GM23338 (cell line): Measurements from ENCODE around the gene DLX4. TPM values are rescaled to one million over a fixed set of nuclear protein-coding genes. Genes with fewer than 3 reads are reported as not detected.

Source experiments
- ATAC-seq: fragments of 200-7000 bp; cut with Tn5 transposase; 3 replicates; pipeline ENCODE4 v1.9.1; 2020
- DNase-seq: peaks from one replicate; pipeline ENCODE4 v3.0.0-alpha.2; 2015; ENCODE audit warnings: low spot score
- H2AFZ ChIP-seq: fragments of 200-600 bp; sonication (generic); 2 replicates; pipeline ENCODE4 v1.8.0; 2016; ENCODE audit warnings: antibody characterized with exemption, mild to moderate bottlenecking, moderate library complexity
- H3F3A ChIP-seq: fragments of 200-600 bp; sonication (generic); replicated peaks from 2 replicates; pipeline ENCODE4 v1.8.0; 2017; ENCODE audit warnings: antibody characterized with exemption, mixed run types, low read depth
- H3K27ac ChIP-seq: fragments of 200-600 bp; sonication (generic); 2 replicates; pipeline ENCODE4 v1.6.1; 2016; ENCODE audit warnings: low read depth
- H3K27me3 ChIP-seq: fragments of 200-600 bp; sonication (generic); 2 replicates; pipeline ENCODE4 v1.8.0; 2016; ENCODE audit warnings: mild to moderate bottlenecking, mixed run types, moderate library complexity; ENCODE audit not compliant: insufficient read depth
- H3K36me3 ChIP-seq: fragments of 200-600 bp; sonication (generic); 2 replicates; pipeline ENCODE4 v1.8.0; 2016; ENCODE audit warnings: mild to moderate bottlenecking; ENCODE audit not compliant: insufficient read depth
- H3K4me1 ChIP-seq: fragments of 200-600 bp; sonication (generic); 2 replicates; pipeline ENCODE4 v1.8.0; 2016; ENCODE audit warnings: mild to moderate bottlenecking, moderate library complexity; ENCODE audit not compliant: insufficient read depth
- H3K4me2 ChIP-seq: fragments of 200-600 bp; sonication (generic); 2 replicates; pipeline ENCODE4 v1.7.1; 2017; ENCODE audit warnings: mixed run types
- H3K4me3 ChIP-seq: fragments of 200-600 bp; sonication (generic); 2 replicates; pipeline ENCODE4 v1.6.1; 2016; ENCODE audit warnings: mixed run types
- H3K79me2 ChIP-seq: fragments of 200-600 bp; sonication (generic); replicated peaks from 2 replicates; pipeline ENCODE4 v1.8.0; 2017; ENCODE audit warnings: mild to moderate bottlenecking; ENCODE audit not compliant: insufficient read depth
- H3K9me2 ChIP-seq: fragments of 200-600 bp; sonication (generic); 2 replicates; pipeline ENCODE4 v1.8.0; 2017; ENCODE audit not compliant: insufficient read depth
- H4K20me1 ChIP-seq: fragments of 200-600 bp; sonication (generic); replicated peaks from 2 replicates; pipeline ENCODE4 v1.8.0; 2017; ENCODE audit warnings: mild to moderate bottlenecking; ENCODE audit not compliant: insufficient read depth
- H3K27ac Mint-ChIP-seq: 2 replicates; pipeline ENCODE4 v1.8.0; 2020; ENCODE audit warnings: inconsistent platforms, mild to moderate bottlenecking, moderate library complexity, mixed read lengths
- H3K27me3 Mint-ChIP-seq: 3 replicates; pipeline ENCODE4 v1.8.0; 2022; ENCODE audit warnings: low read depth, mild to moderate bottlenecking, moderate library complexity, mixed read lengths, inconsistent platforms; ENCODE audit not compliant: insufficient read depth, poor library complexity
- H3K36me3 Mint-ChIP-seq: 3 replicates; pipeline ENCODE4 v1.8.0; 2021; ENCODE audit warnings: low read depth, mild to moderate bottlenecking, inconsistent platforms, moderate library complexity, mixed read lengths
- H3K4me1 Mint-ChIP-seq: 3 replicates; pipeline ENCODE4 v1.8.0; 2020; ENCODE audit warnings: mild to moderate bottlenecking, inconsistent platforms, mixed read lengths
- H3K4me3 Mint-ChIP-seq: 3 replicates; pipeline ENCODE4 v1.8.0; 2021; ENCODE audit warnings: moderate library complexity, mild to moderate bottlenecking, inconsistent platforms, mixed read lengths
- H3K9me3 Mint-ChIP-seq: 3 replicates; pipeline ENCODE4 v1.8.0; 2020; ENCODE audit warnings: moderate library complexity, mild to moderate bottlenecking, inconsistent platforms, mixed read lengths
- CREB1 ChIP-seq: fragments of 250-450 bp; sonication (Bioruptor Pico); IDR thresholded peaks from 2 replicates; pipeline ENCODE4 v1.5.0; 2020; ENCODE audit warnings: low read depth, mild to moderate bottlenecking, moderate library complexity
- CTCF ChIP-seq, 2 experiments: fragments of 200-600 bp in 1 of 2; sonication (generic) in 1 of 2; conservative IDR thresholded peaks; 2 replicates each; pipeline versions ENCODE4 v1.5.1 to v1.6.1; 2016 to 2017; ENCODE audit warnings: antibody characterized with exemption in 2 of 2, low read depth in 2 of 2, mild to moderate bottlenecking in 2 of 2, moderate library complexity in 1 of 2
- EZH2 ChIP-seq: fragments of 200-600 bp; sonication (generic); IDR thresholded peaks from one replicate; pipeline ENCODE4 v1.8.0; 2017; ENCODE audit warnings: antibody characterized with exemption, mild to moderate bottlenecking, low read depth; ENCODE audit not compliant: unreplicated experiment
- JUNB ChIP-seq: IDR thresholded peaks from one replicate; pipeline ENCODE4 v1.6.1; 2016; ENCODE audit warnings: antibody characterized with exemption; ENCODE audit not compliant: unreplicated experiment
- NANOG ChIP-seq: IDR thresholded peaks from 2 replicates; pipeline ENCODE4 v1.6.1; 2016; ENCODE audit warnings: antibody characterized with exemption, borderline replicate concordance
- ZNF114 ChIP-seq: fragments of 250-450 bp; sonication (Bioruptor Pico); IDR thresholded peaks from 2 replicates; pipeline ENCODE4 v1.5.0; 2020; ENCODE audit warnings: mild to moderate bottlenecking, moderate library complexity
- polyA plus RNA-seq: library from polyadenylated mRNA; unstranded; fragments of >200 nt; fragmentation: Nextera tagmentation; extraction: Ambion mirVana; gene quantifications from 2 replicates; pipeline ENCODE4 v1.2.1, GENCODE V29; 2016
- total RNA-seq: library from RNA; depleted of rRNA; stranded (reverse); fragments of >200 nt; shearing (Covaris generic); gene quantifications from 2 replicates; pipeline ENCODE4 v1.2.3, GENCODE V29; 2014
- TF ChIP-seq, protein P1 (sequence below): IDR thresholded peaks from 2 replicates; pipeline ENCODE4 v1.6.1; 2016; ENCODE audit warnings: antibody characterized with exemption

Gene DLX4
- total and polyA plus RNA-seq, 2 experiments from 2014 or later: 0.10 to 0.79 TPM

DNA sequence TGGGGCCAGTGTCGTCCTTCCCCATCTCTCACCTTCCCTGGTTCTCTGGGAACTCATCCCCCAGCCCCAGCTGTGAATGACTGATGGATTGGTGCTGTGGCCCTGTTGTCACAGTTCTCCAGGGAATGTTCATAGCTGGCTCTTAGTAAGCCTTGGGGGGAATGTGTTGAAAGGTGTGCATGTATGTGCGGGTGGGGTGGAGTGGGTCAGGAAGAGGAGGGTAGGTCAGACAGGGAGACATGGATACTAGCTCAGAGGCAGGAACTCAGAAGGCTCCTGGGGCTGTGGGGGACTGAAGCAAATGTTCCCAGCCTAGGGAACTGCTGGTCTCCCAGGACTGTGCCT is 4.3 kb downstream of the DLX4 start:
- Mint-ChIP-seq H3K27me3 (peaks cover 95% of the 10 kb centered on the region), H3K9me3 (no peaks in the 10 kb centered on the region), H3K4me3 (peak overlapping the region; percentile 47), H3K4me1 (peaks cover 57% of the 10 kb centered on the region), H3K27ac (no peak overlapping the region), H3K36me3 (no peaks in the 10 kb centered on the region; the same call in 2 of the 3 replicates)
- Histone ChIP-seq H3K4me1 (peaks cover 40% of the 10 kb centered on the region), H2AFZ (no peak overlapping the region), H3K79me2 (no peaks in the 10 kb centered on the region), H3K9me2 (no peaks in the 10 kb centered on the region), H3K27me3 (peaks cover 99% of the 10 kb centered on the region), H3K36me3 (no peaks in the 10 kb centered on the region), H3F3A (0 out of 2 replicates have a peak, but pooled peaks cover 2% of the 10 kb centered on the region), H4K20me1 (peaks cover 14% of the 10 kb centered on the region; the same call in 1 of the 2 replicates), H3K4me2 (peak overlapping the region; percentile 75; the same call in 1 of the 2 replicates), H3K27ac (no peak overlapping the region), H3K4me3 (peak overlapping the region; percentile 47)
- DNase-seq (no peak), ATAC-seq (no peak)
- TF ChIP-seq ZNF114 (CRISPR knock-in tag): no peak
- TF ChIP-seq EZH2: peak; percentile 80

DNA sequence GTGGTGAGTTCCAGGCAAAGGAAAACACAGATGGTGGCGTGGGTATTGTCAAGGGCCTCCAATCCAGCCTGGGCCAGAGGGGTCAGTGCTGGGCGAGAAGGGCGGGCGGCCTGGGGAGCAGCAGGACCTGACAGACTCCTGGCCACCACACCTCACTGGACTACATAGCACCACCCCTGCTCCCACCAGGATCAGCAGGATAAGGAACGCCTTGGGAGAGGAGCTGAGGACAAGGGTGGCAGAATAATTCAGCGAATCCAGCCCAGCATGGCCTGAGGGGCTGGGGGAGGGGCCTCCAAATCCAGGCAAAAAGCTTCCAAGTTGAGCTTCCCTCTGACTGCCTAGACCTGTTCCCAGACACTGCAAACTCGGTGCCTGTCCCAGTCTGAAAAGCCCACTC is 6.5 kb downstream of the DLX4 start:
- TF ChIP-seq, protein P1, sequence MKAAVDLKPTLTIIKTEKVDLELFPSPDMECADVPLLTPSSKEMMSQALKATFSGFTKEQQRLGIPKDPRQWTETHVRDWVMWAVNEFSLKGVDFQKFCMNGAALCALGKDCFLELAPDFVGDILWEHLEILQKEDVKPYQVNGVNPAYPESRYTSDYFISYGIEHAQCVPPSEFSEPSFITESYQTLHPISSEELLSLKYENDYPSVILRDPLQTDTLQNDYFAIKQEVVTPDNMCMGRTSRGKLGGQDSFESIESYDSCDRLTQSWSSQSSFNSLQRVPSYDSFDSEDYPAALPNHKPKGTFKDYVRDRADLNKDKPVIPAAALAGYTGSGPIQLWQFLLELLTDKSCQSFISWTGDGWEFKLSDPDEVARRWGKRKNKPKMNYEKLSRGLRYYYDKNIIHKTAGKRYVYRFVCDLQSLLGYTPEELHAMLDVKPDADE: no peak
- TF ChIP-seq JUNB: no peak
- DNase-seq (no peak), ATAC-seq (no peak)
- Histone ChIP-seq H3K4me3 (no peak overlapping the region), H3F3A (0 out of 2 replicates have a peak, but pooled peaks cover 2% of the 10 kb centered on the region), H4K20me1 (peaks cover 13% of the 10 kb centered on the region; the same call in 1 of the 2 replicates), H3K27me3 (peaks cover 99% of the 10 kb centered on the region), H3K27ac (no peak overlapping the region), H3K4me1 (peaks cover 47% of the 10 kb centered on the region), H3K9me2 (no peaks in the 10 kb centered on the region), H2AFZ (no peak overlapping the region), H3K4me2 (0 out of 2 replicates have a peak overlapping the region, but pooled peaks have one; percentile 32), H3K79me2 (no peaks in the 10 kb centered on the region), H3K36me3 (no peaks in the 10 kb centered on the region)
- H3K4me3 Mint-ChIP-seq: no peak overlapping the region
- H3K27me3 Mint-ChIP-seq: peaks cover 87% of the 10 kb centered on the region
- no peak overlapping the region for H3K27ac Mint-ChIP-seq
- H3K9me3 Mint-ChIP-seq: no peaks in the 10 kb centered on the region
- no peaks in the 10 kb centered on the region; the same call in 2 of the 3 replicates for H3K36me3 Mint-ChIP-seq
- peaks cover 57% of the 10 kb centered on the region for H3K4me1 Mint-ChIP-seq

DNA sequence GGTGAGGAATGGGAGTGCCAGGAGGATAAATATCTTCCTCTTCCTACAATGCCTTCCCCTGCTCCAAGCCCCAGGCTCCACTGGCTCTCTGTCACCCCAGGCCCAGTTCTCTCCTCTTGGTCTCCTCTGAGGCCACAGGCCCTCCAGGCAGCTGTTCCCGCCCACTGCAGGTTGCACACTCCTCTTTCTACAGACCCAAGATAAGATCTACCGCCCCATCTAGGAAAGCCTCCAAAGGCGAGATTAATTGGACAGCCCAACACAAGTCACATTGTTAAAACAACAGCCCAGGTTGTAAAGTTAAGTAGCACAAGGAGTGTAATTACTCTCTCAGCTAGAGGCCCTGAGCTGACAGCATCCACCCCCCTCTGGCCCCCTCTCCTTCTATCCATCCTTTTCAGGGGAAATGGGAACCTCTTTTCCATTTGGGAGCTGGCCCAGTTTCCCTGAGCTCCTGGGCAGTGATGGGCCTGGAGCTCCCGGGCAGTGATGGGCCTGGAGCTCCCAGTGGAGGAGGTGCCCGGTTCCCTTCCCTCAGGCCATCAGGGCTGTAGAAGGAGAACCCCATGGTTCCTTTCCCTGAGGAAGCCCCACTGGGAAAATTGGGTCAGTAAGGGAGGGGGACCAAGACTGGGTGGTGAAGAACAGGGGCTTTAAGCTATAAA is 7.3 kb downstream of the DLX4 start:
- no peak for DNase-seq
- Mint-ChIP-seq H3K27me3 (peaks cover 81% of the 10 kb centered on the region), H3K4me1 (peaks cover 59% of the 10 kb centered on the region), H3K4me3 (no peak overlapping the region; the same call in 2 of the 3 replicates), H3K27ac (no peak overlapping the region), H3K36me3 (no peaks in the 10 kb centered on the region), H3K9me3 (no peaks in the 10 kb centered on the region)
- H3K4me1 ChIP-seq: peaks cover 55% of the 10 kb centered on the region
- H3K4me2 ChIP-seq: no peak overlapping the region
- no peak overlapping the region for H3K4me3 ChIP-seq
- 0 out of 2 replicates have a peak, but pooled peaks cover 4% of the 10 kb centered on the region for H3F3A ChIP-seq
- no peak for ATAC-seq
- no peak overlapping the region for H2AFZ ChIP-seq
- TF ChIP-seq ZNF114 (CRISPR knock-in tag): no peak
- TF ChIP-seq, protein P1: no peak
- TF ChIP-seq CTCF (conservative IDR thresholded peaks at IDR 0.05; ENCODE audit: low read depth in 2 of 2): no peak
- TF ChIP-seq CREB1 (CRISPR knock-in tag): no peak
- no peak for TF ChIP-seq NANOG
- no peaks in the 10 kb centered on the region for H3K9me2 ChIP-seq
- peaks cover 6% of the 10 kb centered on the region; the same call in 1 of the 2 replicates for H4K20me1 ChIP-seq
- no peaks in the 10 kb centered on the region for H3K36me3 ChIP-seq
- no peaks in the 10 kb centered on the region for H3K79me2 ChIP-seq
- H3K27me3 ChIP-seq: peaks cover 96% of the 10 kb centered on the region
- H3K27ac ChIP-seq: no peak overlapping the region
